ENCODE measurements around the gene IGBP1.

GRCh38 chrX:70168238-70169188 lies 35.3 kb downstream of the IGBP1 start:
- TF ChIP-seq CTCF (IDR thresholded peaks at IDR 0.05) (no peak), POLR2A (IDR thresholded peaks at IDR 0.05) (no peak)
